Measurements from ENCODE around the gene IL2RA. TPM values are rescaled to one million over a fixed set of nuclear protein-coding genes. Genes with fewer than 3 reads are reported as not detected.
A peak's percentile ranks its signal among the peaks of the same experiment; 100 is the strongest.

IL2RA gene
- total RNA-seq, 4 donors from 2014 or later = 0.70 to 16.5 (median 1.9) TPM

DNA sequence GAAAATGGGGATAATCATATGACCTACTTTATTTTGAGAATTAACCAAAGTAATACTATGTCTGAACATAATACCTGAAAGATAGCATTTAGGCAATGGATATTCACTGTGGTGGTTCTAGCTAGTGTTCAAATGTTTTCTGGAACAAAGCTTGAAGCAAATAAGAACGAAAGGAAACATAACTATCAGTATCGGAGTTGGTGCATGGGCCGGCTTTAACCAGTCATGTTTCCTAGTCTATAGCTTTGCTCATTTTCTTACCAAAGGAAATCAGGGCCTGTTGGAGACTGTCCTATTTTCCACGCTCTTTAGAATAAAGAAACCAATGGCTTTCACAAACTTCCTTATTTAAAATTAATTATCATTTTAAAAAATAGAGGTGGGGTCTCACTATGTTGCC lies 8.9 kb downstream of the IL2RA start:
- Histone ChIP-seq H3K27ac (peak overlapping the region; percentile 55 to 87 (median 64)), H3K36me3 (no peaks in the 10 kb centered on the region), H3K4me1 (peaks cover 7 to 25% (median 23%) of the 10 kb centered on the region in 4 donors), H3K9me3 (no peaks in the 10 kb centered on the region), H3K4me3 (no peak overlapping the region), H3K27me3 (no peaks in the 10 kb centered on the region)
- peak in 1 of 3 donors; percentile 15 for DNase-seq
- TF ChIP-seq, protein P1, sequence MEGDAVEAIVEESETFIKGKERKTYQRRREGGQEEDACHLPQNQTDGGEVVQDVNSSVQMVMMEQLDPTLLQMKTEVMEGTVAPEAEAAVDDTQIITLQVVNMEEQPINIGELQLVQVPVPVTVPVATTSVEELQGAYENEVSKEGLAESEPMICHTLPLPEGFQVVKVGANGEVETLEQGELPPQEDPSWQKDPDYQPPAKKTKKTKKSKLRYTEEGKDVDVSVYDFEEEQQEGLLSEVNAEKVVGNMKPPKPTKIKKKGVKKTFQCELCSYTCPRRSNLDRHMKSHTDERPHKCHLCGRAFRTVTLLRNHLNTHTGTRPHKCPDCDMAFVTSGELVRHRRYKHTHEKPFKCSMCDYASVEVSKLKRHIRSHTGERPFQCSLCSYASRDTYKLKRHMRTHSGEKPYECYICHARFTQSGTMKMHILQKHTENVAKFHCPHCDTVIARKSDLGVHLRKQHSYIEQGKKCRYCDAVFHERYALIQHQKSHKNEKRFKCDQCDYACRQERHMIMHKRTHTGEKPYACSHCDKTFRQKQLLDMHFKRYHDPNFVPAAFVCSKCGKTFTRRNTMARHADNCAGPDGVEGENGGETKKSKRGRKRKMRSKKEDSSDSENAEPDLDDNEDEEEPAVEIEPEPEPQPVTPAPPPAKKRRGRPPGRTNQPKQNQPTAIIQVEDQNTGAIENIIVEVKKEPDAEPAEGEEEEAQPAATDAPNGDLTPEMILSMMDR (IDR thresholded peaks at IDR 0.05) = no peak
- TF ChIP-seq POLR2A (IDR thresholded peaks at IDR 0.05) = no peak

DNA sequence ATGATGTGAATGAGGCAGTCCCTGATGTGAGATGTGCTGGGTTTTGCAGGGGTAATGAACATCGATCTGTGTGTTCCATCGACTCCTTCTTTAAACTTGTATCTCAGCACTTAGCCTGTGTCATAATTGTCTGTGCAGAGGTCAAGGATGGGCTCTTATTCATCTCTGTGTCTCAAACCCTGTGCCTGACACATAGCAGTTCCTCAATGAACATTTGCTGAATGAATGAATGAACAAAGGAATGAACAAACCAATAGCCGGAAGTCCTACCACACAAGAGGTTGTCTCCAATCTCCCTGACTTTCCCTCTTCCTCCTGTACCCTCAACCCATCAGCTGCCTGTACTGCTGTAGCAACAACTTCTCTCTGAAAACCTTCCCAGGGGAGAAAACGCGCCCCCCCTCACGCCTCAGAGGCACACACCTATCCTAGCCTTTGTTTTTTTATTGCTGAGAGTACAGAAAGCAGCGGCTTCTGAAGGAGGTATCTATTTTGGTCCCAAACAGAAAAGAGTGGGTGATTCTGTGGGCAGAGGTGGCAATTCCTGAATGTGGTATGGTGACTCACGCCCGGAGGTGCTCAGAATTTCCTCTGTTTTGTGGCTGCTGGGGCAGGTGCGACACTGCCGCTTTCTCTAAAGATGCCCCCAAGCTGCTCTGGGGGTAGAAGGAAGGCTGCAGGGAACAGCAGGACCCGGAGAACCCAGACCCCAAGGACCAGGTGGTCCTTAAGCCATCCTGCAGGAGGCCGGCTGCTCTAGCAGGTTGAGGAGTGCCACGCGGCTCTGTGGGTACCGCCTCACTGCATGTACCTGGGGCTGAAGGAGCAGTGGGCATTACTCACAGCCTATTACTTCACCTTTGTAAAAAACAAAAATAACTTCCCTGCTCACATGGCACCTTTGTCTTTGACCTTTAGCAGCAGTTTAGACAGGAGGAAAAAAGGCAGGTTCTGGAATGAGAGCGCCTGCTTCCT lies 9.6 kb downstream of the IL2RA start:
- H3K9me3 ChIP-seq = no peaks in the 10 kb centered on the region
- peak in 2 of 3 donors; percentile 76 to 87 for DNase-seq
- peak overlapping the region; percentile 55 to 87 (median 64) for H3K27ac ChIP-seq
- peaks cover 7 to 28% (median 24%) of the 10 kb centered on the region in 4 donors for H3K4me1 ChIP-seq
- H3K4me3 ChIP-seq = no peak overlapping the region
- H3K27me3 ChIP-seq = no peaks in the 10 kb centered on the region
- no peak for TF ChIP-seq POLR2A (IDR thresholded peaks at IDR 0.05)
- TF ChIP-seq, protein P1 (IDR thresholded peaks at IDR 0.05) = no peak
- H3K36me3 ChIP-seq = no peaks in the 10 kb centered on the region

DNA sequence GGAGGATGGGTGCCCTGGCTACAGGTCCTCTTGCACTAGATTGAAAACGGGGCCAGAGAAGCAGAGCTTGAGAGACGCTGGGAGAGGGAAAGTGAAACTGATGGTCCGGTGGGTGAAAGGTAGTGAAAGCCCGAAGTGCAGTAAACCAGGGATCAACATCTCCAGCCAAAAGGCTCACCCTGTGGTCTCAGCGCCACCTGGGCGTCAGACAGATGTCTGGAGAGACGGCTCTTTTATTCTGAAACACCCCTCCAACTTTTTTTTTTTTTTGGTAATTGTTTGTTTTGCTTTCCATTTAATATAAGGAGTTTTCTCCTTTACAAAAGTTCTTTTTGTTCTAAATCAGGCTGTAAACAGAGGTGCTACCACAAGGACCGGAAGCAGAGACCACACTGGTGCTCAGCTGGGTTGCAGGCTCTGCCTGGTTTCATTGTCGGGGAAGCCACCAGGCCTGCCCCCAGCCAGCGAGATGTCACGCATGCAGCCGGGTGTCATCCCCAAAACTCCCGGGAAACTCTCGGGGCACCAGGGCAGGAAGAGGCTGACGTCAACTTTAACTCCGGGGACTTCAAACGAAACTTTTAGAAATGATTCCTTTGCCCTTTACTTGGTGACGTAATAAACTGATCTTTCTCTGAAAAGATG lies 11.2 kb downstream of the IL2RA start:
- no peak for TF ChIP-seq POLR2A (IDR thresholded peaks at IDR 0.05)
- TF ChIP-seq, protein P1 (IDR thresholded peaks at IDR 0.05) = peak in 4 of 6 experiments; percentile 43 to 52 (median 48)
- Histone ChIP-seq H3K27me3 (no peaks in the 10 kb centered on the region), H3K27ac (peak overlapping the region; percentile 69 to 87 (median 74)), H3K36me3 (no peaks in the 10 kb centered on the region), H3K4me3 (peak overlapping the region; percentile 23 to 47 (median 40)), H3K9me3 (no peaks in the 10 kb centered on the region), H3K4me1 (peaks cover 7 to 25% (median 24%) of the 10 kb centered on the region in 4 donors)
- DNase-seq = peak; percentile 74 to 95 (median 92)

DNA sequence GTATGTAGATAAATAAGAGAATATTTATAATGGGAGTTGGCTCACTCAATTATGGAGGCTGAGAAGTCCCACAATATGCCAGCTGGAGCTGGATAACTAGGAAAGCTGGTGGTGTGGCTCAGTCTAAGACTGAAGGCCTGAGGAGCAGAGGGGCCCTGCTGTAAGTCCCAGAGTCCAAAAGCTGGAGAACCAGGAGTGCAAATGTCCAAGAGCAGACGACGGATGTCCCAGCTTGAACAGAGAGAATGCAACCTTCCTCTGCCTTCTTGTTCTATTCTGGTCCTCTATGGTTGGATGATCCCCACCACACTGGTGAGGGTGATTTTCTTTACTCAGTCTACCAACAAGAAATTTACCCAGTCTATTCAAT lies 13.2 kb downstream of the IL2RA start:
- DNase-seq = peak in 1 of 3 donors; percentile 15
- Histone ChIP-seq H3K27me3 (no peaks in the 10 kb centered on the region), H3K27ac (peak overlapping the region in 3 of 4 donors; percentile 69 to 87 (median 72)), H3K4me3 (no peak overlapping the region), H3K36me3 (no peaks in the 10 kb centered on the region), H3K9me3 (no peaks in the 10 kb centered on the region), H3K4me1 (peaks cover 6 to 30% (median 21%) of the 10 kb centered on the region in 4 donors)
- TF ChIP-seq, protein P1 (IDR thresholded peaks at IDR 0.05) = no peak

DNA sequence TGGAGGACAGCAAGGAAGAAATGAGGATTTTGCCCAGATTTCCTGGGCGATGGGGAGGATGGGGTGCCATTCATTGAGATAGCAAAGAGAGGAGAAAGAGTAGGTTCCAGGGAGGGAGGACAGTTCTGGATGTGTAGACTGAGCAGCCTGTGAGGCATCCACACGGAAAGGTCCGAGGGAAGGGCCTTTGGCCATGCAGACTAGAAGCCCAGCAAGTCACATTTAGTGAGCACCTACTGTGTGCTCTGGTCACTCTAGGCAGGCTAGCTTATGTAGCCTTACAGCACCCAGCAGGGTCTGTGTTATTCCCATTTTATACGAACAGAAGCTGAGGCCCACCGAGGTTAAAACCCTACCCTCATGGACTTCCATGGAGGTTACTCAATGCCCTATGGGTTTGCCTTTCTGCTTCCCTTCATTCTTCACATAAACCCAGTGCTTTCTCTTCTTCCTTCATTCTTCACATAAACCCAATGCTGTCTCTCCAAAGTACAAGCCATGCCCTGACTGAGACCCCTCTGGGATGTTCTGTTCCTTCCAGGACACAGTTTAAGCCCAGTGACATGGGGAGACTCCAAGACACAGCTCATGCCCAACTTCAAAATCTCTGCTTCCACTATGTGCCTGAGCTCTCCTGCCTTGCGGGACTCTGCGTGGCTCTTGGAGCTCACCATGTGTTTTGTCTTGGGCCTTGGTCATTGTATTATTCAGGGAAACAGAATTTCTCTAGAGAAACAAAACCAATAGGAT lies 13.7 kb downstream of the IL2RA start:
- Histone ChIP-seq H3K36me3 (no peaks in the 10 kb centered on the region), H3K4me3 (no peak overlapping the region), H3K9me3 (no peaks in the 10 kb centered on the region), H3K4me1 (peaks cover under 1 to 25% (median 17%) of the 10 kb centered on the region in 4 donors), H3K27ac (peak overlapping the region in 2 of 4 donors; percentile 69 to 87), H3K27me3 (no peaks in the 10 kb centered on the region)
- DNase-seq = no peak
- TF ChIP-seq POLR2A (IDR thresholded peaks at IDR 0.05) = no peak
- TF ChIP-seq, protein P1 (IDR thresholded peaks at IDR 0.05) = no peak

Data from Peyer's patch (tissue), 4 donors.